IPS-20b (cell line): Measurements from ENCODE around the gene MYBPC1.

Experiments
- H3K27ac ChIP-seq: one replicate; pipeline ENCODE4 v1.5.1; 2013; ENCODE audit warnings: low read length
- H3K27me3 ChIP-seq: 2 replicates; pipeline ENCODE4 v1.6.1; 2013; ENCODE audit warnings: mild to moderate bottlenecking, low read length, inconsistent platforms; ENCODE audit not compliant: insufficient read depth
- H3K36me3 ChIP-seq: 2 replicates; pipeline ENCODE4 v1.6.1; 2013; ENCODE audit warnings: low read depth, mild to moderate bottlenecking, inconsistent platforms, low read length, moderate library complexity; ENCODE audit not compliant: insufficient read depth
- H3K4me1 ChIP-seq: 2 replicates; pipeline ENCODE4 v1.6.1; 2013; ENCODE audit warnings: mild to moderate bottlenecking, control low read depth, inconsistent platforms, low read length, moderate library complexity; ENCODE audit not compliant: insufficient read depth
- H3K4me3 ChIP-seq: 2 replicates; pipeline ENCODE4 v1.5.1; 2013; ENCODE audit warnings: mild to moderate bottlenecking, low read length, inconsistent platforms
- H3K9ac ChIP-seq: 2 replicates; pipeline ENCODE4 v1.6.1; 2013; ENCODE audit warnings: low read depth, mild to moderate bottlenecking, inconsistent platforms, low read length, moderate library complexity
- H3K9me3 ChIP-seq: 2 replicates; pipeline ENCODE4 v1.6.1; 2013; ENCODE audit warnings: mild to moderate bottlenecking, low read depth, low read length, inconsistent platforms; ENCODE audit not compliant: insufficient read depth

Gene MYBPC1

DNA sequence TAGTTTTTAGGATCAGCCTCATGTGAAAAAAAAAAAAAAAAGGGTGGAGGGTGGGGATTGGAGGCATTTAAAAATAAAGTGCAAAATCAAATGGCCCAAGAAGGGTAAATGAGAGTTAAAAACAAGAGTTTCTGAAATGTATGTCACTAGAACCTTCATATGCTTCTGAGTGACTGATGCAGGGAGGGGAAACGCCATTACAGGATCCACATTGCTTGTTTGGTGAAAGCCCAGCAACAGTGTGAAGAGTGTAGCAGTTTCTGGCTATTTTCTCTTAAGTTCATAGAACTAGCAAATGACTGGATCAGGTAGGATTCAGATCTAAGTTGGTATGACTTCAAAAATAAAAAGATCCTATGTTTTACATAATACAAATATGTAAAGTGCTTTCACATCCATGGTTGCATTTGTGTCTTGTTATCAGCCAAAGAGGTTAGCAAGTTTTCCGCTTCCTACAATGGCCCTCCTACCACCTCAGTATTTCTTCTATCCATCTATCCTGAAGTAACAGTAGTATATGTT is 105.6 kb downstream of the MYBPC1 start:
- peaks cover 3% of the 10 kb centered on the region; the same call in 1 of the 2 replicates for H3K4me1 ChIP-seq
- H3K27ac ChIP-seq = no peak overlapping the region

GRCh38 chr12:101703487-101703886 is 108.7 kb downstream of the MYBPC1 start:
- no peak overlapping the region for H3K27ac ChIP-seq
- no peak overlapping the region for H3K9ac ChIP-seq
- no peaks in the 10 kb centered on the region for H3K9me3 ChIP-seq
- no peaks in the 10 kb centered on the region; the same call in 1 of the 2 replicates for H3K4me1 ChIP-seq
- H3K27me3 ChIP-seq = peaks cover 3% of the 10 kb centered on the region; the same call in 1 of the 2 replicates
- no peaks in the 10 kb centered on the region for H3K36me3 ChIP-seq
- H3K4me3 ChIP-seq = no peak overlapping the region

More for the DNA sequence above, 105.6 kb downstream of the MYBPC1 start:
- H3K27me3 ChIP-seq = peaks cover 27% of the 10 kb centered on the region
- no peaks in the 10 kb centered on the region for H3K36me3 ChIP-seq
- H3K9ac ChIP-seq = no peak overlapping the region
- no peak overlapping the region for H3K4me3 ChIP-seq
- no peaks in the 10 kb centered on the region for H3K9me3 ChIP-seq

DNA sequence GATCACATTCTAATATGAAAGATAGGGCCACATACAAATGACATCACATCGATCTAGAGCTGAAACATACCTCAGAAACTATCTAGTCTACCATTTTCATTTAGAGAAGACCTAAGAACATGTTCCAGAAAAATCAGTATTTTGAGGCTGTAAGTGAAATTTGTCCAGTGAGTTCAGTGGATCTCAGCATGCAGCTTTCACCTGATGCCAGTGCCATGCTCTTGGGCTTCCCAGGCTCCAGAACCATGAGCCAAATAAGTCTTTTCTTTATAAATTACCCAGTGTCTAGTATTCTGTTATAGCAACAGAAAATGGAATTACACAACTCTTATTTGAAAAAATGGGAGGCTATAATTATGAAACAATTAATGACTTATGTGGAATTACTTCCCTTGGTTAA is 111.6 kb downstream of the MYBPC1 start:
- H3K4me1 ChIP-seq = no peaks in the 10 kb centered on the region
- no peak overlapping the region for H3K9ac ChIP-seq
- H3K36me3 ChIP-seq = no peaks in the 10 kb centered on the region
- H3K4me3 ChIP-seq = no peak overlapping the region
- no peaks in the 10 kb centered on the region for H3K9me3 ChIP-seq
- no peak overlapping the region for H3K27ac ChIP-seq
- H3K27me3 ChIP-seq = no peaks in the 10 kb centered on the region

DNA sequence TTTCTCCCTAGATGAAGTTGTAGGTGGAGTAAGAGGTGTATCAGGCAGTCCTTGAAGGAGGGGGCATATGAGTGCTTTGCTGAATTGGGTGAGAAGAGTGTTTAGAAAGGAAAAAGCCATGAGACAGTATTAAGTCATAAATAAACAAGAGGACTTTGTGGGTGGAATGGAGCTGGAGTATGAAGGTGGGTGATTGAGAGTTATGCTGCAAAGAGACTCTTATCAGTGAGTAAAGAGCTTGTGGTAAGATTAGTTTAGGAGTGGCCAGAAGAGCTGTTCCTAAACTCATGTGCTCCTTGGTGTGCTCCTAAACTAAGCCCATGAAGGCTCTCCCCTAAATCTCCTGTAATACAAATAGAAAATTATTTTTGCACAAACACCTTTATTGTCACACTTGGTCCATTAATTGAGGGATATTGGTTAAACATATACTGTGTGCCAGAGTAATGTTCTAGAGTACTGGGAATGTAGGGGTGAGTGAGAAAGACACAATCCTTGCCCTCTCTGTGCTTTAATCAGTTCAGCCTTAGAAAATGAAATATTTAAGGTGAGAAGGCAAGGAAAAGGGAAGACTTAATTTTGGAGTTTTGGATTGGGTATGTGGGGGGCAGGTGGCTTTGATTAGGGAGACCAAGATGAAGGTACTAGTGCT is 112.5 kb downstream of the MYBPC1 start:
- Histone ChIP-seq H3K27me3 (no peaks in the 10 kb centered on the region), H3K36me3 (no peaks in the 10 kb centered on the region), H3K4me3 (no peak overlapping the region), H3K4me1 (no peaks in the 10 kb centered on the region), H3K9ac (no peak overlapping the region), H3K9me3 (no peaks in the 10 kb centered on the region), H3K27ac (no peak overlapping the region)

- H3K4me3 ChIP-seq = no peak overlapping the region
- no peaks in the 10 kb centered on the region for H3K4me1 ChIP-seq
- H3K9ac ChIP-seq = no peak overlapping the region
- H3K36me3 ChIP-seq = no peaks in the 10 kb centered on the region
- no peak overlapping the region for H3K27ac ChIP-seq
- H3K27me3 ChIP-seq = no peaks in the 10 kb centered on the region
- no peaks in the 10 kb centered on the region for H3K9me3 ChIP-seq
Observed at GRCh38 chr12:101710288-101710687, 115.5 kb downstream of the MYBPC1 start.

DNA sequence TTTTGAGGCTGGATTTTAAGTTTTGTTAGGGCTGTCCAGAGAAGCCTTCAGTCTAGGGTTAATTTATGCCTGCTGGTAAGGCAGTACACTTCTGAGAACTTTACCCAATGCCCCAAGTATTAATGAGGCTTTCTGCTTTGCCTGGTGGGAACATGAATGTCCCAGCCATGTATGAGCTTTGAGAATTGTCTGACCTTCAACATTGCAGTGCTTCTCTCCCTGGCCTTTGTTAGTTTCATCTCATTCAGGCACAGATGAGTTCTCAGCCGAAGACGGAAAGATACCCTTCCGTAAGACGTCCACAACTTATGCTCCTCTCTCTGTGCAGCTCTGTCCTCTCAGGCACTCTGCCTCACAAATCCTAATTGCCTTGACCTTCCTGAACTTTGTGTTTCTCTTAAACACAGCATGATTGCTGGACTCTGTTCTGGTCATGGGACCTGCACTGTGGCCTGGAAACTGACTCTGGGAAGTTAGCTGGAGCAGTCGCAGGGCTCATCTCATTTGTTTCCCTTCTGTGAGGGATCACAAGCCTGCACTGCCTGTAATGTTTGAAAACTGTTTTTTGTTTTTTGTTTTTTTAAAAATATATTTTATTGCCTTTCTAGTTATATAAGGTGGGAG is 118.4 kb downstream of the MYBPC1 start:
- H3K27me3 ChIP-seq = no peaks in the 10 kb centered on the region
- H3K9me3 ChIP-seq = no peaks in the 10 kb centered on the region
- no peaks in the 10 kb centered on the region for H3K4me1 ChIP-seq
- H3K9ac ChIP-seq = no peak overlapping the region
- no peak overlapping the region for H3K4me3 ChIP-seq
- H3K27ac ChIP-seq = no peak overlapping the region
- H3K36me3 ChIP-seq = no peaks in the 10 kb centered on the region

DNA sequence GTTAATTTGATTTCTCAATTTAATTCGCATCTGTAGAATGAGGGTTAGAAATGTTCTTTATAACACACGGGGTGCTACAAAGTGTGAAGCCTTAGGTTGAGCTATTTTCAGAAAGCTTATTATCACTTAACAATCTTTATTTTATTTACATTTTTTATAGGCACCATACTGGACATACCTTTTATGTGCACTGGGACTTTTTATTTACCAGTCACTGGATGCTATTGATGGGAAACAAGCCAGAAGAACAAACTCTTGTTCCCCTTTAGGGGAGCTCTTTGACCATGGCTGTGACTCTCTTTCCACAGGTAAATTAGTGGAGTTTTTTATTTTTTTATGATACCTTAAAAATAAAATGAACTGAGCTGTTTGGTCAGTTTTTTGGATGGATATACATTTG is 119.2 kb downstream of the MYBPC1 start:
- no peak overlapping the region for H3K4me3 ChIP-seq
- no peaks in the 10 kb centered on the region for H3K27me3 ChIP-seq
- H3K4me1 ChIP-seq = no peaks in the 10 kb centered on the region
- no peaks in the 10 kb centered on the region for H3K36me3 ChIP-seq
- H3K27ac ChIP-seq = no peak overlapping the region
- H3K9me3 ChIP-seq = no peaks in the 10 kb centered on the region
- no peak overlapping the region for H3K9ac ChIP-seq

DNA sequence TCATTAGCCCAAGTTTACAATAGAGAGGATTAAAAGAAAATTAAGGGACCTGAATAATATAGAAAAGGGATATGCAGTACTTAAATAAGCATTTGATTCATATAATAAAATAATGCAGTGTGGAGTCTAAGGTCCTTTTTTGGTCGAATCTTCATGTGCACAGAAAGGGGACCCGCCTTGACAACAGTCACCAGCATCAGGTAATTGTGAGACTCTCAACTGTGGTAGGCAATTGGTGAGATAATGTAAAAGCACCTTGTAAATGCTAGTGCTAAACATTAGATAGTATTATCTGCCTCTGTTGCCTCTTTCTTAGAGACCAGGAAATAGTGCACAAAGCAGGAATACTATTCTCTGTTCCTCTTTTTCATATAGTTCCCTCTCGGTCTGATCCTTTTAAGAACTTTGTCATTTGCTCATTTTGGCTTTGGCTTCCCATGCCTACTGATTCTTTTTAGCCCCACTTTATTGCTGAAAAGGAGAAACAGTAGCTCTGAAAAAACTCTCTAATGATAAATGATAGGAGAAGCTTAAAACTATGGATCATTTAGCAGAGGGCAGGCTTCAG is 120.2 kb downstream of the MYBPC1 start:
- no peaks in the 10 kb centered on the region for H3K36me3 ChIP-seq
- H3K27me3 ChIP-seq = no peaks in the 10 kb centered on the region
- H3K4me3 ChIP-seq = no peak overlapping the region
- H3K27ac ChIP-seq = no peak overlapping the region
- no peak overlapping the region for H3K9ac ChIP-seq
- H3K4me1 ChIP-seq = no peaks in the 10 kb centered on the region
- no peaks in the 10 kb centered on the region for H3K9me3 ChIP-seq

- no peaks in the 10 kb centered on the region for H3K36me3 ChIP-seq
- H3K27me3 ChIP-seq = no peaks in the 10 kb centered on the region
- H3K4me1 ChIP-seq = no peaks in the 10 kb centered on the region
- no peak overlapping the region for H3K9ac ChIP-seq
- H3K9me3 ChIP-seq = no peaks in the 10 kb centered on the region
- no peak overlapping the region for H3K27ac ChIP-seq
- no peak overlapping the region for H3K4me3 ChIP-seq
Observed at GRCh38 chr12:101719566-101719965, 124.8 kb downstream of the MYBPC1 start.

DNA sequence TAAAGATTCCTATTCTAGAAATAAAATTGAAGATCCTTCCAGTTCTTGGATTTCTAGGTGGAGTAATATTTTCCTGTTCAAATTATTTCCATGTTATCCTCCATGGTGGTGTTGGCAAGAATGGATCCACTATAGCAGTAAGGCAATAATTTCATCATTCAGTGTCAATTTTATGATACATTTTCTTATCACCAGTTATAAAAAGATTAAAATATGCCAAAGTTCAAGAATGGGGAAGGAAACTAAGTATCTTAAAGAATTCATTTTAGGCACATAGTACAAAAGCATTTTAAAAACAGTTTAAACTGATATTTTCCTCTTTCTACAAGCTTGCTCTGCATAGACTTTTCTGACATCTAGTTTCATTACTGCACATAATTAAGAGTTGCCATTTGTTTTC is 125.3 kb downstream of the MYBPC1 start:
- Histone ChIP-seq H3K36me3 (no peaks in the 10 kb centered on the region), H3K27me3 (no peaks in the 10 kb centered on the region), H3K4me1 (no peaks in the 10 kb centered on the region), H3K4me3 (no peak overlapping the region), H3K9ac (no peak overlapping the region), H3K27ac (no peak overlapping the region), H3K9me3 (no peaks in the 10 kb centered on the region)

- Histone ChIP-seq H3K9ac (no peak overlapping the region), H3K27me3 (no peaks in the 10 kb centered on the region), H3K27ac (no peak overlapping the region), H3K4me3 (no peak overlapping the region), H3K9me3 (no peaks in the 10 kb centered on the region), H3K4me1 (no peaks in the 10 kb centered on the region), H3K36me3 (peaks cover 15% of the 10 kb centered on the region)
Observed at GRCh38 chr12:101722392-101722791, 127.6 kb downstream of the MYBPC1 start.

DNA sequence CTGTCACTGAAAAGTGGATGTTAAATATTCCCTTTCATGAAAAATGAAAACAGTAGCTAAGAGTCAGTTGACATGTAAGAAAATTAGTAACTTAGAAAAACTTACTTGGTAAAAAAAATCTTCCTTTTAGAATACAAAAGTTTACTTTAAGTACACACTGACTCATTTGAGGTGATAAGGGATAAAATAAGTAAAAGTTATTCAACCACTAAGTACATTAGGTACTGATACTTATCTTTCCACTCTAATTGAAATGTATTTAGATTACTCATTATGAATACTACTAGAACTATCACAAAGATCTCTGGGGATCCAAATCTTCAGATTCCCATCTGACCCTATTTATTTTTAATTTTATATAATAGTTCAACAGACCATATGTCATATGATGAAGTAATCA is 132.3 kb downstream of the MYBPC1 start:
- H3K27me3 ChIP-seq = no peaks in the 10 kb centered on the region
- H3K27ac ChIP-seq = no peak overlapping the region
- no peaks in the 10 kb centered on the region for H3K9me3 ChIP-seq
- peaks cover 21% of the 10 kb centered on the region for H3K36me3 ChIP-seq
- no peak overlapping the region for H3K4me3 ChIP-seq
- H3K9ac ChIP-seq = no peak overlapping the region
- no peaks in the 10 kb centered on the region for H3K4me1 ChIP-seq
